SK-N-MC (cell line): ENCODE measurements around the gene EIF4EBP3.

Experiments
- EZH2 ChIP-seq: fragments of 200-600 bp; sonication (generic); IDR thresholded peaks from one replicate; pipeline ENCODE4 v1.6.1; 2017; ENCODE audit warnings: antibody characterized with exemption
- FOXP2 ChIP-seq: optimal IDR thresholded peaks from 2 replicates; pipeline ENCODE3; 2011; ENCODE audit warnings: mild to moderate bottlenecking, moderate library complexity; ENCODE audit not compliant: insufficient read depth; ENCODE audit errors: extremely low read length, control extremely low read depth

GRCh38 chr5:140564196-140565023 is 16.9 kb downstream of the EIF4EBP3 start, which contains the start of the genes APBB3 and SLC35A4:
- TF ChIP-seq EZH2 (no peak), FOXP2 (peak; percentile 73)
